ENCODE data around the gene SCN1B. TPM values are rescaled to one million over a fixed set of nuclear protein-coding genes. Genes with fewer than 3 reads are reported as not detected.

SCN1B gene
- polyA plus RNA-seq, 1 experiment = 5.7 TPM

DNA sequence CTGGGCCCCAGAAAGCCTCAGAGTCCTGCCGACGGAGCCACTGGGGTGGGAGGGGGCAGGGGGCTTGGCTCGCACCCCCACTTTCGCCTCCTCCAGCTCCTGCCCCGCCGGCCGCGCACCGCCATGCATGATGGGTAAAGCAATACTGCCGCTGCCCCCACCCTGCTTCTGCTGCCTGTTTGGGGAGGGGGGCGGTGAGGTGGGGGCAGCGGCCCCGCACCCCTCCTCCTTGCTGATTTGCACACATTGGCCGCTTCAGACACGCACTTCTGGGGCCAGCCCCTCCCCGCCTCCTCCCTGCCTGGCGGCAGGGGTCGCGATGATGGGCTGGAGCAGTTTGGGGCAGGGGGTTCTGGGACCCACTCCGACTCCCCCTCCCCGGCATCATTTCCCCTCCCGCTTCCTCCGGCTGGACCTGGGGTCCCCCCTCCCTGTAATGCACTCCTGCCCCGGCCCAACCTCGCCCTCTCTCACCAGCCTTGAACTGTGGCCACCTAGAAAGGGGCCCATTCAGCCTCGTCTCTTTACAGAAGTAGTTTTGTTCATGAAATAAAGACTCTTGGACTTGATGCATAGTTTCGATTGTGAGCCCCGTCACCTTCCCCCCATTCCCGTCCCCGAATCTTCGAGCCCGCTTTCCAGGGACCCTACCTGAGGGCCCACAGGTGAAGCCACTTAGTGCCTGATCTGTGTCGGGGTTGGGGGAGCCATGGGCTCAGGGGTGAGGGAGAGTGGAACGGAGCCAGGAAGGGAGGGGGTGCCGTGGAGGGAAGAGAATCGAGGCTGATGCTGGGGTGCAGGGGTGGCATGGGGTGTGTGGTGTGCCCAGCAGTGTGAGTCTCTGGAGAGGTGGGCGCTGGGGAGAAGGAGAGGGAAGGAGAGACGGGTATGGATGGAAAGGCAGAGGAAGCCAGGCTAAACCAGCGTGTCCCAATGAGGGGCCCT is 9.9 kb downstream of the SCN1B start:
- DNase-seq (ENCODE audit: low read depth, low spot score) = no peak

GRCh38 chr19:35040826-35041547 is 10.7 kb downstream of the SCN1B start:
- ChIA-PET POLR2A (no interaction called here), CTCF (no interaction called here)
- TF ChIP-seq, protein P1, sequence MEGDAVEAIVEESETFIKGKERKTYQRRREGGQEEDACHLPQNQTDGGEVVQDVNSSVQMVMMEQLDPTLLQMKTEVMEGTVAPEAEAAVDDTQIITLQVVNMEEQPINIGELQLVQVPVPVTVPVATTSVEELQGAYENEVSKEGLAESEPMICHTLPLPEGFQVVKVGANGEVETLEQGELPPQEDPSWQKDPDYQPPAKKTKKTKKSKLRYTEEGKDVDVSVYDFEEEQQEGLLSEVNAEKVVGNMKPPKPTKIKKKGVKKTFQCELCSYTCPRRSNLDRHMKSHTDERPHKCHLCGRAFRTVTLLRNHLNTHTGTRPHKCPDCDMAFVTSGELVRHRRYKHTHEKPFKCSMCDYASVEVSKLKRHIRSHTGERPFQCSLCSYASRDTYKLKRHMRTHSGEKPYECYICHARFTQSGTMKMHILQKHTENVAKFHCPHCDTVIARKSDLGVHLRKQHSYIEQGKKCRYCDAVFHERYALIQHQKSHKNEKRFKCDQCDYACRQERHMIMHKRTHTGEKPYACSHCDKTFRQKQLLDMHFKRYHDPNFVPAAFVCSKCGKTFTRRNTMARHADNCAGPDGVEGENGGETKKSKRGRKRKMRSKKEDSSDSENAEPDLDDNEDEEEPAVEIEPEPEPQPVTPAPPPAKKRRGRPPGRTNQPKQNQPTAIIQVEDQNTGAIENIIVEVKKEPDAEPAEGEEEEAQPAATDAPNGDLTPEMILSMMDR (IDR thresholded peaks at IDR 0.05; ENCODE audit: low read depth, low read length) = no peak
- Histone ChIP-seq H3K27me3 (ENCODE audit: control insufficient read depth, insufficient read depth, low read length) (peaks cover 2% of the 10 kb centered on the region), H3K4me3 (ENCODE audit: low read depth, low read length) (no peak overlapping the region), H3K27ac (ENCODE audit: low read depth, low read length) (no peak overlapping the region), H3K9me3 (ENCODE audit: control insufficient read depth, insufficient read depth, low read length) (no peaks in the 10 kb centered on the region)
- DNase-seq (ENCODE audit: low read depth, low spot score) = no peak

More for the DNA sequence above, 9.9 kb downstream of the SCN1B start:
- H3K27ac ChIP-seq (ENCODE audit: low read depth, low read length) = no peak overlapping the region
- no peak overlapping the region for H3K4me3 ChIP-seq (ENCODE audit: low read depth, low read length)
- ChIA-PET POLR2A (no interaction called here), CTCF (no interaction called here)
- peaks cover 2% of the 10 kb centered on the region for H3K27me3 ChIP-seq (ENCODE audit: control insufficient read depth, insufficient read depth, low read length)
- TF ChIP-seq, protein P1 (IDR thresholded peaks at IDR 0.05; ENCODE audit: low read depth, low read length) = no peak
- H3K9me3 ChIP-seq (ENCODE audit: control insufficient read depth, insufficient read depth, low read length) = no peaks in the 10 kb centered on the region

DNA sequence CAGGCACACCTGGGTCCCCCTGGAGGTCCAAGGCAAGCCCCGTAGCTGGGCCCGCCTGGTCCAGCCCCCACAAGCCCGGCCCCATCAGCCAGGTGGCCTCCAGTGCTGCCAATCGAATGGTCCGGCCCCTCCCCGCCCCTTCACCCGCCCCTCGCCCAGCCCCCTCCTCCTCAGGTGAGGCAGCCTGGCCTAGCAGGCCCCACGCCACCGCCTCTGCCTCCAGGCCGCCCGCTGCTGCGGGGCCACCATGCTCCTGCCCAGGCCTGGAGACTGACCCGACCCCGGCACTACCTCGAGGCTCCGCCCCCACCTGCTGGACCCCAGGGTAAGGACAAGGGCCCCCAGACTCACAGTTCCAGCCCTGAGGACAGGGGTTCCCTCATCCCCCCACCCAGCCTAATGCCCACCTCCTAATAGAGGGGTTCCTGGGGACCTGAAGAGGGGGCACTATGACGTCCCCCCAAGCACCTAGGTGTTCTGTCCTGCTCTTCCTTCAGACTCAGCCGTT is 11.3 kb downstream of the SCN1B start, which contains the start of gene HPN:
Gene HPN, plus strand, starts transcription at position 174 of the 508 bp plus-strand sequence. CDS start 786 bp downstream, outside the sequence.
- TF ChIP-seq, protein P1 (IDR thresholded peaks at IDR 0.05; ENCODE audit: low read depth, low read length) = no peak
- POLR2A ChIA-PET = no interaction called here
- no peak within 1 kb of the TSS for H3K27ac ChIP-seq (ENCODE audit: low read depth, low read length)
- H3K27me3 ChIP-seq (ENCODE audit: control insufficient read depth, insufficient read depth, low read length) = peaks cover 2% of the 10 kb centered on the region
- CTCF ChIA-PET = no interaction called here
- H3K4me3 ChIP-seq (ENCODE audit: low read depth, low read length) = no peak within 1 kb of the TSS
- DNase-seq (ENCODE audit: low read depth, low spot score) = no peak
- H3K9me3 ChIP-seq (ENCODE audit: control insufficient read depth, insufficient read depth, low read length) = no peaks in the 10 kb centered on the region

DNA sequence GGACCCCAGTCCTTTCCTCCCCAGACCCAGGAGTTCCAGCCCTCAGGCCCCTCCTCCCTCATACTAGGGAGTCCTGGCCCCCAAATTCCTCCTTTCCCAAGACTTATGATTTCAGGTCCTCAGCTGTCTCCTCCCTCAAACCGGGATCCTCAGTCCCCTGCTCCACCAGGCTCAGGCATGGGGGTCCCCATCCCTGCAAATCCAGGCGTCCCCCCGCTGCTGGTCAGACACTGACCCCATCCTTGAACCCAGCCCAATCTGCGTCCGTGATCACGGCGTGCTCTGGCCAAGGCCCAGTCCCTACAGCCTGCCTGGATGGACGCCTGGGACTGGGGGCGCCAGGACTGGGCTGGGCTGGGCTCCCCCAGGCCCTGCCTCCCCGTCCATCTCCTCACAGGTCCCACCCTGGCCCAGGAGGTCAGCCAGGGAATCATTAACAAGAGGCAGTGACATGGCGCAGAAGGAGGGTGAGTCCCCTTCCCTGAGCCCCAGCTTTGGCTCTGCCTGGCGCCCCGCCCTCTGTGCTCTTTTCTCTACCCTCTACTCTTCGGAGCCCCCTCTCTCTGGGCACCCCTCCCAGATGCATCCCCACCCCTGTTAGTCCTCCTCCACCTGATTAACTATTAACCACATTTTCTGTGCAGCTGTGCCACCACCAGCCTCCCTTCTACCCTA is 11.9 kb downstream of the SCN1B start:
- TF ChIP-seq, protein P1 (IDR thresholded peaks at IDR 0.05; ENCODE audit: low read depth, low read length) = no peak
- POLR2A ChIA-PET = no interaction called here

More for the DNA sequence above, 11.9 kb downstream of the SCN1B start:
- CTCF ChIA-PET = interaction anchor here (2.5 kb wide), 1 partner anchor 25 kb away, joined by 23 read pairs; no protein-coding TSS in a partner anchor
- DNase-seq (ENCODE audit: low read depth, low spot score) = no peak
- no peak overlapping the region for H3K27ac ChIP-seq (ENCODE audit: low read depth, low read length)
- peaks cover 2% of the 10 kb centered on the region for H3K27me3 ChIP-seq (ENCODE audit: control insufficient read depth, insufficient read depth, low read length)
- no peaks in the 10 kb centered on the region for H3K9me3 ChIP-seq (ENCODE audit: control insufficient read depth, insufficient read depth, low read length)
- no peak overlapping the region for H3K4me3 ChIP-seq (ENCODE audit: low read depth, low read length)

Measured in AG04450 (cell line).